GM19328 (cell line): ENCODE results near the gene ATF6.

Experiments used
- ATAC-seq: cut with Tn5 transposase; IDR thresholded peaks from one replicate; pipeline ENCODE4 v1.9.1; 2021; ENCODE audit warnings: mild to moderate bottlenecking, moderate library complexity; ENCODE audit not compliant: unreplicated experiment

The ATF6 gene

DNA sequence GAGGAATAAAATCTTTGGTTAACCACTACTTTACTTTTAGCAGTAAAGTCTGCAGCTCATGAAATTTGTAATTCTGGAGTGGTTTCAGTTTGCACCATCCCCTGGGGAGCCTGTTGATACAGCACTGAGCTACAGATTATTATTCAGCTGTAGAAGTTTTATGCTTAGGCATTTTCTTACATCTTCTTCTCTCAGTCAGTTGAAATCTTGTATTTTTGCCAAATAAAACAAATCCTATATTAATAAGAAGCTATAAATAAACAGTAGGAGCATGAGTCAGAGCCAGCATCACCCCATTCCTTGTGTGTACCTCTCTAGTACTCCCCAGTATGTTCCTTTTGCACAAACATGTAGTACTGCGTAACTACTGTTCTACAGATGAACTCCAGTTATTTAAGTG is 118.9 kb downstream of the ATF6 start:
- no peak for ATAC-seq

DNA sequence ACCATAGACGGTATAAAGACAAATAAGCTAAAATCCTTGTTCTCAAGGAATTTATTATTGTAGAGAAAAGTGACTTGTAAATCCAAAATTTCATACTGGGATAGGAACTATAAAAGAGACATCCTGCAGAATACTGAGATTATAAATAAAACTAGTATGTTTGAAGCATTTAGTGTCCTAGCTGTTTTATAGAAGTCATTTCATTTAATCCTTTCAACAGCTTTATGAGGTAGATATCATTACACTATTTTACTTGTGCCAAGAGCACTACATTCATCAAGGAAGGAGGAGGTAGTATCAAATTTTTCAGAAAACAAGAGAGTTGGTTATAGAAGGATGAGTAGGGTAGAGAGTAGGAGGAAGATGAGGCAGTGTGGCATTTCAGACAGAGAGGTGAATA is 119.6 kb downstream of the ATF6 start:
- no peak for ATAC-seq

DNA sequence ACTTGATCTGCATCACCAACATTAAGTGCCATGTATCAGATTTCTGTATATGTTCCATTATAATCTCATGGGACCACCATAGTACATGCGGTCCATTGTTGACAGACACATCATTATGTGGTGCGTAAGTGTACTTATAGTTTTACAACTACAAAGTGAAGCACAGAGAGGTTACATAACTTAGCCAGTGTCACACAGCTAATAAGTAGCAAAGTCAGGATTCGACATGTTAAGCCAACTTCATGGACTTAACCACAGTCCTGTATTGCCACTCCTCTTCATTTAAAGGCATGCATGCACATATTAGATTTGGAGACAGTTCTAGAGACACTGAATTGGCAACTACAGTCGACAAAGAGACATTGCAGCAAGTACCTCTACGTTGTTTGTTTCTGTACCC is 120.5 kb downstream of the ATF6 start:
- no peak for ATAC-seq

- ATAC-seq, result no peak
Observed at GRCh38 chr1:161887730-161888287, 121.7 kb downstream of the ATF6 start.

DNA sequence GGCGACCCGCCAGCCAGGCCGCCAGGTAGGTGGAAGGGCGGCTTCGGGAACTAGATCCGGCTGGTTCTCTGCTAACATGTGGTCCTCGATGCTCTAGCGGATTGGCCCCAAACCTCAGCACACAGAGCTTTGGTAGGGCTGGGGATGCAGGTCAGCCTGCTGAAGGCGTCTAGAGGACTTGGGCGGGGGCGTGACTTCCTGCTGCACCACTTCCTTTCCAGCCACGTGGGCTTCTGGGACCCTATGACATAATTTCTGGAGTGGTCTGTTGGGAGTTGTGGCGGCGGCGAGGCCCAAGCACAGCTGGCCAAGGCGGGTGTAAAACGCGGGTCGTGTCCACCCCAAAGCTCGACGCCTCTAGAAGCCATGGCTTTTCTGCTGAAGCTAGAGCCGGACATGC is 124.5 kb downstream of the ATF6 start:
- ATAC-seq, result no peak

DNA sequence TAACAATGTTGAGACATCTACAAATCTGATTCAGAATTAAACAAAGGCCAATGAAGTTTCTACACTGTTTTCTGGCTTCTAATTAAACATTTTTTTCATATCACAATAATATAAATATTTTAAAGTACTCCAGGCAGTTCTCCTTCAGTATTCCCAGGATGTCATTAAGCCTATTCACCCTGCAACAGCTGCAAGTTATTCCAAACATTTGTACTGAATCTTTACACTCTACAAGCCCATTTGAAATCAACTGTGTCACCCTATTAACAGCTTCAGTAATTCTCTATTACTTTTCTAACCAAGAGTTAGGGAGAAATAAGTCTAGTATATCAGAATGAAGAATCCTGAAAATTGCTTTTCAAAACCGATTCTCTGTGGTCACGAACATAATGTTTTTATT is 133.0 kb downstream of the ATF6 start:
- no peak for ATAC-seq

- no peak for ATAC-seq
Observed at GRCh38 chr1:161900160-161900559, 134.0 kb downstream of the ATF6 start.

DNA sequence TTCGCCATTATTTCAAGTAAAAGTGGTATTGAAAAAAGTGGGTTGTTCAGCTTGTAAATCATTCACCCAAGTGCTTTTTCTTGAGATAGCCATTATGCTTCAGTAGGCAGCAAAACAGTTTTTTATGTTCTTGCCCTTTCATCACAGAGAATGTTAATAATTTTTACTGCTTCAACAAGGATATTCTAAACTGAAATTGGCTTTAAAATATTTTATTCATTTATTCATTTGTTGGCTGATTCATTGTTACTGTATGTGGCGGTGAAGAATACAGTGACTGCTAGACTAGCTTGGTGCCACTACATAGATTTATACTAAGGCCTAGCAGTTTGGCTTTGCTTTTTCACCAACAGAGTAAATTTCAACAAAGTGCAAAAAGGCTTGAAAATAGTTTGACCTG is 136.1 kb downstream of the ATF6 start:
- no peak for ATAC-seq

GRCh38 chr1:161905269-161905884 is 139.3 kb downstream of the ATF6 start:
- no peak for ATAC-seq

GRCh38 chr1:161907265-161907664 is 141.1 kb downstream of the ATF6 start:
- ATAC-seq, result no peak

DNA sequence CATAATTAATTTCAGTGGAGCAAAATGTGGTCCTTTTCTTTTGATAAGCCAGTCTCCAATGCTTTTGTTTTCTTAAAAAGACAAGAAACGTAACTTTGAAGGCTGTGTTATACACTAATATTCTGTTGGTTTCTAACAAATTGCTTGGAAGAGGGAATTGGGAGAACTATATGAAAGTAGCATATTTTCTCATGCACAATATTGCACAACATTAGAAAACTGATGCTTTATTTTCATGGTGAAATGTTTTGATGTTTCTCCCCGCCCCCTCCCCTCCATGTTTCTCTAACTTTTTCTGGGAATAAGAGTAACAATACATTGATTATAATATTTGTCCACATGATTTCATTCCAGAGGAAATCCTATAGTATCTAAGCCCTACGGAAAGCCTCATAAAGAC is 142.1 kb downstream of the ATF6 start:
- no peak for ATAC-seq

DNA sequence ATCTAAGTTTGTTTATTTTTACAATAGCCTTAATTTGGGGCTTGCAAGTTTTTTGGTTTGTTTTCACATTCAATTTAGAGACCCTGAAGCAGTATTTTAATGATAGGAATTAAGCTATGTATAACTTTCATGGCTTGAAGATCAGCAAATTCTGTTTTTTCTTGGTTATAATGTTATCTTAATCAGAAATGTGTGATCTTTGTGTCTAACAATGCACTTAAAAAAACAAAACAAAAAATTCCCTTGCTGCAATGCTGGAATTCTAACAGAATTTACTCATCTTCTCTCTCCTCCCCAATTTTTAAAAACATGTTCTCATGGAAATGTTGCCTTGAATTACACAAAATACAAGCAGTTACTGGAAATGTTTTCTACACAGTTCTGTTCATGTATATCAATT is 144.5 kb downstream of the ATF6 start:
- no peak for ATAC-seq

- ATAC-seq, result no peak
Observed at GRCh38 chr1:161913482-161914140, 147.5 kb downstream of the ATF6 start.

- ATAC-seq, result no peak
Observed at GRCh38 chr1:161914595-161914994, 148.5 kb downstream of the ATF6 start.

GRCh38 chr1:161915051-161915503 is 149.0 kb downstream of the ATF6 start:
- ATAC-seq, result no peak

DNA sequence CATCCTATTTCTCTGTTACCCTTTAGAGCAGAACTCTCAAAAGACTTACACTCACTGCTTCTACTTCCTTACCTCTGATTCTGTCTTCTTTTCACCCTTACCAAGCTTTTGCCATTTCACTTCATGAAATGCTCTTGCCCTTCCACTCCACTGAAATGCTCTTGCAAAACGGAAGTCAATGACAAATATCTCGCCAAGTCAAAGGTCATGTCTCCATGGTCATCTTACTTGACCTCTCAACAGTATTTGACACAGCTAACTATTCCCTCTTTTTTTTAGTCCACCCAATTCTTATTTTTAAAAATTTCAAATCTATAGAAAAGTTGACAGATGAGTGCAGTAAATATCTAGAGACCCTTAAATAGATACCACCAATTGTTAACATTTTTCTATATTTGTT is 149.9 kb downstream of the ATF6 start:
- no peak for ATAC-seq

GRCh38 chr1:161919229-161919628 is 153.1 kb downstream of the ATF6 start:
- no peak for ATAC-seq

- no peak for ATAC-seq
Observed at GRCh38 chr1:161921491-161921890, 155.4 kb downstream of the ATF6 start.

GRCh38 chr1:161921990-161922389 is 155.9 kb downstream of the ATF6 start:
- no peak for ATAC-seq

DNA sequence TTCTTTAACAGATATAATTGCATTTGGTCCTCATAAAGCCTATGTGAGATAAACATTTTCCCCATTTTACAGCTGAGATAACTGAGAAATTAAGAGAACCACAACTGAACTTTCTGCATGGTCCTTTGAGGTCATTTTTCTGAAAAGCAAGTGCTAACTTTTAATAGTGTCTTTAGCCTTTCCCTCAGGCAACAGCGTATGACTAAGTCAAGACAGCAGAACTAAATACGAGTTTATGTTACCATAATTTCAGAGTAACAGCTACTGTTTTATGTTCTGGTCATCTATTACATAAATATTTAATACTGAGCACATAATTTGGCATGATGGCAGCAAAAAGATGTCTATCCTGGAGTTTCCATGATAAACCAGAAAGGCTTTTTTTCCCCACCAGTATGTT is 161.9 kb downstream of the ATF6 start:
- no peak for ATAC-seq

DNA sequence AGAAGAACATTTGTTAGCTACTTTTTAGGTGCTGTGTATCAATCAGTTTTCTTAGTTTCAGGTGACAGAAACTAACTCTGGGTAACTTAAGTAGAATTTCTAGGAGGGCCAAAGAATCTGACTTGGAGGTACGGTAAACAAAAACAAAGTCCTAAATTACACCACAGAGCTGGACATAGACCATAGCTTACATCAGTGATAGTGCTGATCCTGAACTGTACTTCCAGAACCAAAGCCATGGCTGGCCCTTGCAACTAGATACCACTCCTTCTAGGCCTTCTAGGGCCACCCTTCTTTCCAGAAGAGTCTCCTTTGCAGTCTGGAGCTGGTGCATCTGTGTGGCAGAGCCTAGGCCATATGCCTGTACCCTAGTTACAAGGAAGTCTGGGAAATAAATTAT is 163.0 kb downstream of the ATF6 start:
- ATAC-seq, result no peak

- ATAC-seq, result no peak
Observed at GRCh38 chr1:161930064-161930463, 163.9 kb downstream of the ATF6 start.

DNA sequence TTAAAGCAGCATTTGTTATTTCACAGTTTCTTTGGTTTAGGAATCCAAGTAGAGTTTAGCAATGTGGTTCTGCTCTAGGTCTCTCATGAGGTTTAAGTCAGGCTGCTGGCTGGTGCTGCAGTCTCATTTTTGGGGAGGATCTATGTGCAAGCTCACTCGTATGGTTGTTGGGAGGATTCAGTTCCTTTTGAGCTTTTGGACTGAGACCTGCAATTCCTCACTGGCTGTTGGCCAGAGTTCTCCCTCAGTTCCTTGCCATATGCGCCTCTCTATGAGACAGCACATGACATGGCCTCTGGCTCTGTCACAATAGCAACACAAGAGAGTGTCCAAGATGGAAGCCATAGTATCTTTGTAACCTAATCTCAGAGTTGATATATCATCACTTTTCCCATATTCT is 166.5 kb downstream of the ATF6 start:
- ATAC-seq, result no peak
